ENCODE measurements around the gene DAAM1.

DNA sequence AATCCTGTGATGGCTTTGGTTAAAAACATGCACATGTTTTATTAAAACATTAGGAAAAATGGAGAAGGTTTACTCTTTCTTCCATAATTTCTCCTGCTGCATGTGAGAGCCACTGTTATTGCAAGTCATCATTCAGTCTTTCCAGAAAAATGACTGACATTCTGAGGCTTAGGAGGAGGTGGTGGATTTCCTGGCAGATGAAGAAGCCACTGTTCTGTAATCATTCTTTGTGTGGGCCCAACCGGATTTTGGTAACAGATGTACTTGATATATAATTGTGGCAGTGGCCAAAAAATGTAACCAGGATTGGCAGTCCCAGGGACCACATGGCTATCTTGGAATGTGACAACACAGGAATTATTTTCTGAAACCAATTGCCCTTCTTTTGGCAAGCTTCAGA, 120.2 kb downstream of the DAAM1 start:
- TF ChIP-seq ZNF8 (CRISPR knock-in tag; IDR thresholded peaks at IDR 0.05), result no peak
- TF ChIP-seq, protein P1, sequence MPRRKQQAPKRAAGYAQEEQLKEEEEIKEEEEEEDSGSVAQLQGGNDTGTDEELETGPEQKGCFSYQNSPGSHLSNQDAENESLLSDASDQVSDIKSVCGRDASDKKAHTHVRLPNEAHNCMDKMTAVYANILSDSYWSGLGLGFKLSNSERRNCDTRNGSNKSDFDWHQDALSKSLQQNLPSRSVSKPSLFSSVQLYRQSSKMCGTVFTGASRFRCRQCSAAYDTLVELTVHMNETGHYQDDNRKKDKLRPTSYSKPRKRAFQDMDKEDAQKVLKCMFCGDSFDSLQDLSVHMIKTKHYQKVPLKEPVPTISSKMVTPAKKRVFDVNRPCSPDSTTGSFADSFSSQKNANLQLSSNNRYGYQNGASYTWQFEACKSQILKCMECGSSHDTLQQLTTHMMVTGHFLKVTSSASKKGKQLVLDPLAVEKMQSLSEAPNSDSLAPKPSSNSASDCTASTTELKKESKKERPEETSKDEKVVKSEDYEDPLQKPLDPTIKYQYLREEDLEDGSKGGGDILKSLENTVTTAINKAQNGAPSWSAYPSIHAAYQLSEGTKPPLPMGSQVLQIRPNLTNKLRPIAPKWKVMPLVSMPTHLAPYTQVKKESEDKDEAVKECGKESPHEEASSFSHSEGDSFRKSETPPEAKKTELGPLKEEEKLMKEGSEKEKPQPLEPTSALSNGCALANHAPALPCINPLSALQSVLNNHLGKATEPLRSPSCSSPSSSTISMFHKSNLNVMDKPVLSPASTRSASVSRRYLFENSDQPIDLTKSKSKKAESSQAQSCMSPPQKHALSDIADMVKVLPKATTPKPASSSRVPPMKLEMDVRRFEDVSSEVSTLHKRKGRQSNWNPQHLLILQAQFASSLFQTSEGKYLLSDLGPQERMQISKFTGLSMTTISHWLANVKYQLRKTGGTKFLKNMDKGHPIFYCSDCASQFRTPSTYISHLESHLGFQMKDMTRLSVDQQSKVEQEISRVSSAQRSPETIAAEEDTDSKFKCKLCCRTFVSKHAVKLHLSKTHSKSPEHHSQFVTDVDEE (CRISPR knock-in tag; IDR thresholded peaks at IDR 0.05), result no peak
- no peak for TF ChIP-seq TCF4 (CRISPR knock-in tag; IDR thresholded peaks at IDR 0.05; ENCODE audit: borderline replicate concordance)
- no peak for TF ChIP-seq PATZ1 (CRISPR knock-in tag; IDR thresholded peaks at IDR 0.05; ENCODE audit: borderline replicate concordance)
- TF ChIP-seq TOX (CRISPR knock-in tag; IDR thresholded peaks at IDR 0.05; ENCODE audit: borderline replicate concordance), result no peak
- TF ChIP-seq CSDC2 (CRISPR knock-in tag; IDR thresholded peaks at IDR 0.05), result no peak
- no peak for TF ChIP-seq ZC3H10 (CRISPR knock-in tag; IDR thresholded peaks at IDR 0.05)
- TF ChIP-seq, protein P2, sequence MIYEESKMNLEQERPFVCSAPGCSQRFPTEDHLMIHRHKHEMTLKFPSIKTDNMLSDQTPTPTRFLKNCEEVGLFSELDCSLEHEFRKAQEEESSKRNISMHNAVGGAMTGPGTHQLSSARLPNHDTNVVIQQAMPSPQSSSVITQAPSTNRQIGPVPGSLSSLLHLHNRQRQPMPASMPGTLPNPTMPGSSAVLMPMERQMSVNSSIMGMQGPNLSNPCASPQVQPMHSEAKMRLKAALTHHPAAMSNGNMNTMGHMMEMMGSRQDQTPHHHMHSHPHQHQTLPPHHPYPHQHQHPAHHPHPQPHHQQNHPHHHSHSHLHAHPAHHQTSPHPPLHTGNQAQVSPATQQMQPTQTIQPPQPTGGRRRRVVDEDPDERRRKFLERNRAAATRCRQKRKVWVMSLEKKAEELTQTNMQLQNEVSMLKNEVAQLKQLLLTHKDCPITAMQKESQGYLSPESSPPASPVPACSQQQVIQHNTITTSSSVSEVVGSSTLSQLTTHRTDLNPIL (CRISPR knock-in tag; IDR thresholded peaks at IDR 0.05; ENCODE audit: low read depth), result no peak
- TF ChIP-seq SNAI2 (CRISPR knock-in tag; IDR thresholded peaks at IDR 0.05), result no peak

Data from SK-N-SH treated with all-trans-retinoic acid at 6 μM for 48 hours (cell line).